RWPE2 (cell line): ENCODE data around the gene AK1.

ENCODE experiments used
- ATAC-seq: fragments of 200-7000 bp; cut with Tn5 transposase; 3 replicates; pipeline ENCODE4 v1.9.1; 2021; ENCODE audit warnings: low read depth
- DNase-seq: peaks from one replicate; pipeline ENCODE4 v3.0.0-alpha.2; 2020; ENCODE audit warnings: low spot score
- H3K27ac ChIP-seq: fragments of 450-650 bp; 2 replicates; pipeline ENCODE4 v1.5.1; 2017; ENCODE audit warnings: mild to moderate bottlenecking; ENCODE audit not compliant: poor library complexity, severe bottlenecking
- H3K27me3 ChIP-seq: fragments of 250-450 bp; sonication (Bioruptor Pico); 2 replicates; pipeline ENCODE4 v1.5.1; 2021; ENCODE audit warnings: mild to moderate bottlenecking, moderate library complexity; ENCODE audit not compliant: insufficient read depth, poor library complexity, severe bottlenecking
- H3K36me3 ChIP-seq: fragments of 250-450 bp; sonication (Bioruptor Pico); 2 replicates; pipeline ENCODE4 v1.5.1; 2020; ENCODE audit warnings: low read depth, mild to moderate bottlenecking, moderate library complexity
- H3K4me1 ChIP-seq: fragments of 250-450 bp; sonication (Bioruptor Pico); 2 replicates; pipeline ENCODE4 v1.5.1; 2021; ENCODE audit warnings: mild to moderate bottlenecking, moderate library complexity; ENCODE audit not compliant: insufficient read depth, poor library complexity, severe bottlenecking
- H3K4me3 ChIP-seq: fragments of 250-450 bp; sonication (Bioruptor Pico); 2 replicates; pipeline ENCODE4 v1.5.1; 2021; ENCODE audit warnings: mild to moderate bottlenecking, moderate library complexity; ENCODE audit not compliant: severe bottlenecking
- H3K9me3 ChIP-seq: fragments of 250-450 bp; sonication (Bioruptor Pico); 2 replicates; pipeline ENCODE4 v1.5.1; 2021; ENCODE audit warnings: mild to moderate bottlenecking, moderate library complexity; ENCODE audit not compliant: severe bottlenecking
- CTCF ChIP-seq: fragments of 450-650 bp; IDR thresholded peaks from one replicate; pipeline ENCODE4 v1.5.1; 2017; ENCODE audit warnings: mild to moderate bottlenecking, moderate library complexity; ENCODE audit not compliant: poor library complexity, severe bottlenecking

AK1 gene

DNA sequence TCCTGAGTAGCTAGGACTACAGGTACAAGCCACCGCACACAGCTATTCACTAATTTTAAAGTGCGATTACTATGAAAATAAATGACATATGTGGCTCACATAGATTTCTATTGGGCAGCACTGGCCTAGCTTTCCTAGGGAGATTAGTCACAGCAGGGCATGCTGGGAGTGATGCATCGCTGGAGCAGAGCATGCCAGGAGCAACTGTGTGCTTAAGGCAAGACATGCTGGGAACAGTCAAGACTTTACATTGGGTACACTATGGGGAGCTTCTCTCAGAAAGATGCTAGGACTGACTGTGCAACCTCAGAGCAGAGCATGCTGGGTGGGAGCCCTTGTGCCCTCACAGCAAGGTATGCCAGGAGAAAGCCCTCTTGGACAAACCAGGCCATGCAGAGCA, 12.6 kb upstream of the AK1 start:
- no peak for DNase-seq
- no peaks in the 10 kb centered on the region for H3K27me3 ChIP-seq
- no peaks in the 10 kb centered on the region for H3K4me1 ChIP-seq
- no peak overlapping the region for H3K4me3 ChIP-seq
- H3K27ac ChIP-seq, result no peak overlapping the region
- no peak for ATAC-seq
- peaks cover under 1% of the 10 kb centered on the region for H3K9me3 ChIP-seq
- TF ChIP-seq CTCF, result no peak
- peaks cover 62% of the 10 kb centered on the region for H3K36me3 ChIP-seq

DNA sequence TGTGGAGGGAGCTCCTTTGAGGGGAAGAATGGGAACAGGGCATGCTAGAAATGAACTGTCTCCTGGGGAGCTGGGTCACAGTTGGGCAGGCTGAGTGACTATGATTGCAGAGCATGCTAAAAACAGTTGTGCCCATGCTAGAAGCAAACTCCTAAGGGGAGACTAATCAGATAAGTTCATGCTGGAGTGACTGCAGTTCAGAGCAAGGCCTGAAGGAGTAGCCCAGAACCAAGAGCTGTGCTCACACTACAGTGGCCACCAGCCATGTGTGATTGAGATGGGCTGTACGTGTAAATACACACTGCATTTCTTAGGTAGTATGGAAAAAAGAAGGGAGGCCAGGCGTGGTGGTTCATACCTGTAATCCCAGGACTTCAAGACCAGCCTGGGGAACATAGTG, 10.3 kb upstream of the AK1 start:
- peak; percentile 62; the same call in 2 of the 3 replicates for ATAC-seq
- no peak overlapping the region for H3K27ac ChIP-seq

GRCh38 chr9:127886401-127886972, 9.0 kb upstream of the AK1 start:
- no peak overlapping the region for H3K27ac ChIP-seq

More for the DNA sequence above, 10.3 kb upstream of the AK1 start:
- no peaks in the 10 kb centered on the region for H3K27me3 ChIP-seq
- no peak overlapping the region for H3K4me3 ChIP-seq
- no peak for TF ChIP-seq CTCF
- DNase-seq, result no peak
- no peaks in the 10 kb centered on the region for H3K4me1 ChIP-seq
- no peaks in the 10 kb centered on the region for H3K9me3 ChIP-seq
- peaks cover 39% of the 10 kb centered on the region for H3K36me3 ChIP-seq

GRCh38 chr9:127885508-127886281, 8.2 kb upstream of the AK1 start:
- Histone ChIP-seq H3K4me1 (no peaks in the 10 kb centered on the region), H3K9me3 (no peaks in the 10 kb centered on the region), H3K4me3 (no peak overlapping the region), H3K27ac (no peak overlapping the region), H3K36me3 (peaks cover 29% of the 10 kb centered on the region), H3K27me3 (no peaks in the 10 kb centered on the region)
- DNase-seq (no peak), ATAC-seq (no peak)
- no peak for TF ChIP-seq CTCF

More at GRCh38 chr9:127886401-127886972, 9.0 kb upstream of the AK1 start:
- no peak overlapping the region for H3K4me3 ChIP-seq
- no peak for TF ChIP-seq CTCF
- no peaks in the 10 kb centered on the region for H3K4me1 ChIP-seq
- no peaks in the 10 kb centered on the region for H3K9me3 ChIP-seq
- DNase-seq, result peak; percentile 56
- peaks cover 36% of the 10 kb centered on the region for H3K36me3 ChIP-seq
- ATAC-seq, result 0 out of 3 replicates have a peak, but pooled peaks have one; percentile 22
- H3K27me3 ChIP-seq, result no peaks in the 10 kb centered on the region
